Anterior cingulate cortex (tissue), 58 donors: ENCODE data around the gene RMC1.
"Not testable (repeated sequence)": the region's sequence is repeated elsewhere in the genome, so short reads cannot be mapped to it uniquely, and the experiment has no call there.

Experiments
- DNase-seq, 58 donors: peaks; one replicate each; lab custom pipeline; 2025; lab: John Stamatoyannopoulos, UW

Gene RMC1

GRCh38 chr18:23551978-23552377 is 48.7 kb downstream of the RMC1 start:
- no peak for DNase-seq

- no peak for DNase-seq
Measured at GRCh38 chr18:23552505-23552904, 49.2 kb downstream of the RMC1 start.

GRCh38 chr18:23553887-23554286 is 50.6 kb downstream of the RMC1 start:
- DNase-seq = no peak

GRCh38 chr18:23556145-23556780 is 53.0 kb downstream of the RMC1 start:
- DNase-seq = no peak

GRCh38 chr18:23557511-23557910 is 54.2 kb downstream of the RMC1 start:
- not testable (repeated sequence) for DNase-seq

GRCh38 chr18:23560186-23560585 is 56.9 kb downstream of the RMC1 start:
- peak in 35 of 58 donors; percentile 11 to 84 (median 49) for DNase-seq

GRCh38 chr18:23563377-23564043 is 60.2 kb downstream of the RMC1 start:
- DNase-seq = no peak

- DNase-seq = no peak
Measured at GRCh38 chr18:23565916-23566547, 62.7 kb downstream of the RMC1 start.

- DNase-seq = no peak
Measured at GRCh38 chr18:23567671-23568070, 64.4 kb downstream of the RMC1 start.

GRCh38 chr18:23568281-23569138 is 65.2 kb downstream of the RMC1 start:
- no peak for DNase-seq

GRCh38 chr18:23569299-23570063 is 66.2 kb downstream of the RMC1 start:
- DNase-seq = no peak

GRCh38 chr18:23570912-23571504 is 67.7 kb downstream of the RMC1 start:
- no peak for DNase-seq

- no peak for DNase-seq
Measured at GRCh38 chr18:23572012-23572411, 68.7 kb downstream of the RMC1 start.

- DNase-seq = no peak
Measured at GRCh38 chr18:23572570-23572969, 69.3 kb downstream of the RMC1 start.

GRCh38 chr18:23573020-23573419 is 69.7 kb downstream of the RMC1 start:
- DNase-seq = no peak

- DNase-seq = no peak
Measured at GRCh38 chr18:23573626-23574431, 70.5 kb downstream of the RMC1 start.

GRCh38 chr18:23574611-23575308 is 71.4 kb downstream of the RMC1 start:
- no peak for DNase-seq

GRCh38 chr18:23575309-23575651 is 72.0 kb downstream of the RMC1 start:
- DNase-seq = no peak
